ENCODE results near the gene HTR3D.

HTR3D gene

DNA sequence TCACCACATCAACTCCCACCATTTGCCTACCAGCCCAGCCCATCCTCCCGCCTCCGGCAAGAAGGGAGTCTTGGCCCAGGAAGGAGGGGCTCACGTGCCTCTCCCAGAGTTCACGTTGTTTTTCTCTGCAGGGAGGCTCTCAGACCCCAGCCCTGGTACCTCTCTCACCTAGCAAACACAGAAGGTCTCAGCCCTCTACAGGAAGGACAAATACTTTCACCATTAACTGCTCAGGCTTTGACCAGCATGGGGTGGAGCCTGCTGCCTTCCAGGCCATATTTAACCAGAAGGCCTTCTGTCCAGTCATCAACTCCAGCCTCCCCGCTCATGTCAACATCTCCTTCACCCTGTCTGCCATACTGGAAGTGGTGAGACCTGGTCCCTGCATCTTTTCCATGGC lies 46.3 kb downstream of the HTR3D start:
- no peak for TF ChIP-seq CTCF (IDR thresholded peaks at IDR 0.05; ENCODE audit: borderline replicate concordance, insufficient read depth, low read depth, low read length)
- no peak overlapping the region for H3K4me3 ChIP-seq (ENCODE audit: low read depth, low read length)

- TF ChIP-seq CTCF (IDR thresholded peaks at IDR 0.05; ENCODE audit: borderline replicate concordance, insufficient read depth, low read depth, low read length) = no peak
These were observed 47.3 kb downstream of the HTR3D start for GRCh38 chr3:184078851-184079250.

DNA sequence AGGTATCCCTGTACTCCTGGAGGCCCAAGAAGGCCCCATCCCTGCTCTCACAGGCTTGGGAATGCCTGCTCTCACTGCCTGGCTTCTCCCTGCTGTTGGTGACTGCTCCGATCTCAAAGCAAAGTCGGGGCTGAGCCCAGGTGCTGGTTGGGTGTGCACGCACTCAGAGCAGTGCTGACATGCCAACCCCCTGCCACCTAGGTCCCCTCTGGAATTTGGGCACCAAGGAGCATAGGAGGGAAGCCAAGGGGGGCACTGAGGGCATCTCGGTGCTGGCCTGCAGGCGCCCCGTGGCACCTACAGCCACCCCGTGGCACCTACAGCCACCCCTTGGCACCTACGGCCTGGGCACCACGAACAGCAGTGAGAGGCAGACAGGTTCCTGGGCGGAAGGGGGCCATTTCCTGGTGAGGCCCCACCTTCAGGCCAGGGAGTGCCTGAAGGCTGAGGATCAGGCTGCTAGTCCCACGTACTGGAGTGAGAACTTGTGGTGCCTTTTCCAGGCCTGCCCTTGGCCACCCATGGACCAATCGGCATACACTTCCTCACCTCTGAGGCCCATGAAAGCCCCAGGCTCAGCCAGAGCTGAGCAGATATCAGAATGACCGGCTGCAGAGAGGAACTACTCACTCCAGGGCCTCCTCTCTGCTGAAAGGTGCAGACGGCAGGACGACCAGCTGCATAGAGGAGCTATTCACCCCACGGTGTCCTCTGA lies 49.7 kb downstream of the HTR3D start:
- H3K4me3 ChIP-seq (ENCODE audit: low read depth, low read length) = no peak overlapping the region
- TF ChIP-seq CTCF (IDR thresholded peaks at IDR 0.05; ENCODE audit: borderline replicate concordance, insufficient read depth, low read depth, low read length) = no peak

More at GRCh38 chr3:184078851-184079250, 47.3 kb downstream of the HTR3D start:
- H3K4me3 ChIP-seq (ENCODE audit: low read depth, low read length) = no peak overlapping the region

DNA sequence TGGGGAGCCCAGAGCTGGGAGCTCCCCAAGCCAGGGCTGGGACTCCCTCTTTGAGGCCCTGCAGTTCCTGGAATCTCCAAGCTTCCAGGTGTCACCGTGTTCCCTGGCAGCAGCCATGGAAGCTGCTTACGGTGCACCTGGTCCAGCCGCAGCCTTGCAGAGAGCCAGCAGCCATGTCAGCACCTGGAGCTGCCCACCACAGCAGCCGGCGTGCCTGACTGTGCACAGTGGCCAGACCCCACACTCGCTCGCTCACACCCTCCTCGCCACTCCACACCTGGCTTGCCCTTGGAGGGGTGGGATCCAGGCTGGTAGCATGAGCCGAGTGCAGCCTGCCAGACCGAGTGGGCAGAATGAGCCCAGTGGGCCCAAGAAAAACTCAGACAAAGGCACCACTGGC lies 50.5 kb downstream of the HTR3D start:
- H3K4me3 ChIP-seq (ENCODE audit: low read depth, low read length) = no peak overlapping the region
- no peak for TF ChIP-seq CTCF (IDR thresholded peaks at IDR 0.05; ENCODE audit: borderline replicate concordance, insufficient read depth, low read depth, low read length)

- TF ChIP-seq CTCF (IDR thresholded peaks at IDR 0.05; ENCODE audit: borderline replicate concordance, insufficient read depth, low read depth, low read length) = no peak
- no peak overlapping the region for H3K4me3 ChIP-seq (ENCODE audit: low read depth, low read length)
These were observed 50.9 kb downstream of the HTR3D start for GRCh38 chr3:184082465-184082864.

DNA sequence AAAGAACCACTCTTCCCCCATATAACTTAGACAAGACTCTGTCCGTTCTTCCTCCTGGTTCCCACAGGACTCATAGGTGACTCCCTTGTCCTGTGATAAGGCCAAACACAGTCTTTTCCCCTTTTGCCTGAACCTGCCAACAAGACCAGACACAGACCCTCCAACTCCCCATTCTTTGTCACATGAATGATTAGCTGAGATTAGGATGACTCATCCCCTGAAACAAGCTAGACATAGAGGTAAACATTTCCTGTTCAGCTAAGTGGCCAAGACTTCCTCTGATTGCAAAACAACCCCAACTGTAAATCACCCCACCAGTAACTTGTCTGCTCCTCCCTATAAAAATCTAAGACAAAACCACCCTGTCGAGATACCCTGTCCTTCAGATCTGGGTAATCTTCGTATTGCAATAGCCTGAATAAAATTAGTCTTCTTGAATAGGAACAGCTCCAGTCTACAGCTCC lies 53.9 kb downstream of the HTR3D start:
- H3K4me3 ChIP-seq (ENCODE audit: low read depth, low read length) = no peak overlapping the region
- no peak for TF ChIP-seq CTCF (IDR thresholded peaks at IDR 0.05; ENCODE audit: borderline replicate concordance, insufficient read depth, low read depth, low read length)
